CD14-positive monocyte (primary cell): ENCODE data around the gene SLAMF7. TPM values are rescaled to one million over a fixed set of nuclear protein-coding genes. Genes with fewer than 3 reads are reported as not detected.

ENCODE experiments used
- DNase-seq, 3 donors: peaks; one replicate each; pipeline ENCODE4 v3.0.0-alpha.2; 2011 to 2022
- H2AFZ ChIP-seq: 2 replicates; pipeline ENCODE4 v1.6.0; 2012; ENCODE audit warnings: mild to moderate bottlenecking, low read depth, low read length, inconsistent platforms; ENCODE audit not compliant: insufficient read depth, poor library complexity, severe bottlenecking
- H3K27ac ChIP-seq, 2 donors: 1 replicate in 1 of 2; 2 replicates in 1 of 2; pipeline ENCODE4 v1.5.1; 2012 to 2013; ENCODE audit warnings: low read length in 2 of 2, control low read depth in 1 of 2, inconsistent platforms in 1 of 2, low read depth in 1 of 2, mild to moderate bottlenecking in 1 of 2
- H3K27me3 ChIP-seq, 2 donors: one replicate each; pipeline versions ENCODE4 v1.6.0 to v1.6.1; 2011 to 2013; ENCODE audit warnings: low read length in 2 of 2; ENCODE audit not compliant: control insufficient read depth in 2 of 2, insufficient read depth in 2 of 2
- H3K36me3 ChIP-seq, 2 donors: replicated peaks in 1 of 2; 1 replicate in 1 of 2; 2 replicates in 1 of 2; pipeline versions ENCODE4 v1.5.1 to v1.6.1; 2012 to 2013; ENCODE audit warnings: low read length in 2 of 2, control low read depth in 1 of 2, inconsistent platforms in 1 of 2, mild to moderate bottlenecking in 1 of 2; ENCODE audit not compliant: insufficient read depth in 2 of 2, control insufficient read depth in 1 of 2
- H3K4me1 ChIP-seq, 2 donors: 1 replicate in 1 of 2; 2 replicates in 1 of 2; pipeline versions ENCODE4 v1.5.1 to v1.6.1; 2012 to 2013; ENCODE audit warnings: low read length in 2 of 2, control low read depth in 1 of 2, inconsistent platforms in 1 of 2, mild to moderate bottlenecking in 1 of 2, moderate library complexity in 1 of 2; ENCODE audit not compliant: insufficient read depth in 2 of 2, control insufficient read depth in 1 of 2
- H3K4me2 ChIP-seq: replicated peaks from 2 replicates; pipeline ENCODE3; 2012; ENCODE audit warnings: low read length, moderate library complexity, mild to moderate bottlenecking; ENCODE audit not compliant: poor library complexity, severe bottlenecking; ENCODE audit errors: extremely low read depth
- H3K4me3 ChIP-seq, 3 experiments: fragments of 200-600 bp in 1 of 3; sonication (generic) in 1 of 3; replicated peaks in 1 of 3; 1 replicate in 2 of 3; 2 replicates in 1 of 3; pipeline ENCODE4 v1.5.1; 2011 to 2013; ENCODE audit warnings: low read length in 3 of 3, mild to moderate bottlenecking in 3 of 3, control low read depth in 2 of 3, low read depth in 2 of 3, inconsistent platforms in 1 of 3, moderate library complexity in 1 of 3
- H3K79me2 ChIP-seq: 2 replicates; pipeline ENCODE4 v1.6.0; 2012; ENCODE audit warnings: mild to moderate bottlenecking, control low read depth, inconsistent platforms, low read length, moderate library complexity; ENCODE audit not compliant: insufficient read depth
- H3K9ac ChIP-seq: 2 replicates; pipeline ENCODE4 v1.6.0; 2017; ENCODE audit warnings: low read length, mild to moderate bottlenecking; ENCODE audit not compliant: insufficient read depth, poor library complexity, severe bottlenecking
- H3K9me3 ChIP-seq, 2 donors: replicated peaks in 1 of 2; 1 replicate in 1 of 2; 2 replicates in 1 of 2; pipeline versions ENCODE4 v1.5.1 to v1.6.1; 2012 to 2013; ENCODE audit warnings: low read length in 2 of 2, control low read depth in 1 of 2; ENCODE audit not compliant: control insufficient read depth in 1 of 2, insufficient read depth in 1 of 2
- H4K20me1 ChIP-seq: 2 replicates; pipeline ENCODE4 v1.6.0; 2012; ENCODE audit warnings: mild to moderate bottlenecking, low read length, control low read depth, moderate library complexity; ENCODE audit not compliant: insufficient read depth
- H3K27ac Mint-ChIP-seq, 7 donors: one replicate each; pipeline ENCODE4 v1.8.0; 2020; ENCODE audit warnings: mild to moderate bottlenecking in 7 of 7, mixed read lengths in 7 of 7, moderate library complexity in 6 of 7, inconsistent platforms in 2 of 7
- H3K27me3 Mint-ChIP-seq, 3 donors: one replicate each; pipeline ENCODE4 v1.8.0; 2021 to 2022; ENCODE audit warnings: low read depth in 3 of 3, mild to moderate bottlenecking in 3 of 3, mixed read lengths in 3 of 3, moderate library complexity in 3 of 3, inconsistent platforms in 1 of 3
- H3K36me3 Mint-ChIP-seq, 2 donors: one replicate each; pipeline ENCODE4 v1.8.0; 2020; ENCODE audit warnings: mixed read lengths in 2 of 2, inconsistent platforms in 1 of 2, mild to moderate bottlenecking in 1 of 2
- H3K4me1 Mint-ChIP-seq: one replicate; pipeline ENCODE4 v1.8.0; 2020; ENCODE audit warnings: mild to moderate bottlenecking, mixed read lengths
- H3K4me3 Mint-ChIP-seq, 2 donors: one replicate each; pipeline ENCODE4 v1.8.0; 2020; ENCODE audit warnings: mild to moderate bottlenecking in 2 of 2, mixed read lengths in 2 of 2, moderate library complexity in 1 of 2
- H3K9me3 Mint-ChIP-seq, 7 donors: one replicate each; pipeline ENCODE4 v1.8.0; 2020 to 2022; ENCODE audit warnings: mixed read lengths in 7 of 7, mild to moderate bottlenecking in 6 of 7, moderate library complexity in 6 of 7, inconsistent platforms in 2 of 7
- CTCF ChIP-seq: fragments of 200-600 bp; IDR thresholded peaks from one replicate; pipeline ENCODE4 v1.8.0; 2022; ENCODE audit warnings: antibody characterized with exemption, mild to moderate bottlenecking
- WGBS: methylation state at CpG from one replicate; pipeline ENCODE4 v1.1.5; 2013; ENCODE audit warnings: missing lambda C conversion rate; ENCODE audit not compliant: insufficient coverage; 5-methylcytosine and 5-hydroxymethylcytosine counted together
- intact Hi-C, 2 donors: fragments of 100-400 bp; cut with micrococcal nuclease; formaldehyde crosslinking; loops; one replicate each; pipeline versions ENCODE4 v1.15.0 to v1.15.1; 2023
- polyA plus RNA-seq, 3 donors: library from polyadenylated mRNA; depleted of rRNA in 1 of 3; unstranded in 2 of 3; stranded (reverse) in 1 of 3; fragments of 300-500 nt in 2 of 3; fragments of >200 nt in 1 of 3; fragmentation: Illumina TruSeq in 2 of 3; gene quantifications; 1 replicate in 2 of 3; 2 replicates in 1 of 3; pipeline ENCODE4 v1.2.3, GENCODE V29; 2012 to 2021

Gene SLAMF7
- polyA plus RNA-seq, 3 donors = 15.4 to 16.0 (median 15.8) TPM

- no peak overlapping the region for H3K4me3 Mint-ChIP-seq
- peaks cover 42% of the 10 kb centered on the region for H3K4me1 Mint-ChIP-seq
- Histone ChIP-seq H3K9me3 (peaks cover 5 to 8% of the 10 kb centered on the region in 2 donors), H3K27ac (peak overlapping the region in 1 of 2 donors; percentile 61), H3K79me2 (no peaks in the 10 kb centered on the region), H3K36me3 (no peaks in the 10 kb centered on the region), H3K4me3 (no peak overlapping the region), H3K4me1 (peaks cover 33 to 44% of the 10 kb centered on the region in 2 donors), H3K4me2 (peak overlapping the region; percentile 15), H3K9ac (no peak overlapping the region), H4K20me1 (no peaks in the 10 kb centered on the region), H2AFZ (no peak overlapping the region), H3K27me3 (no peaks in the 10 kb centered on the region)
- no peak for TF ChIP-seq CTCF
- peak overlapping the region in 5 of 7 donors; percentile 12 to 87 (median 33) for H3K27ac Mint-ChIP-seq
- intact Hi-C loops = no loop called here
- peaks cover 9 to 12% of the 10 kb centered on the region in 2 donors for H3K36me3 Mint-ChIP-seq
- peaks cover 4 to 21% (median 16%) of the 10 kb centered on the region in 7 donors for H3K9me3 Mint-ChIP-seq
- peaks cover 0 to 7% (median 3%) of the 10 kb centered on the region in 3 donors for H3K27me3 Mint-ChIP-seq
- no peak for DNase-seq
Measured at GRCh38 chr1:160734301-160734700, 4.7 kb upstream of the SLAMF7 start.

GRCh38 chr1:160738271-160738670, 776 bp upstream of the SLAMF7 start:
- Histone ChIP-seq H3K4me3 (no peak overlapping the region), H2AFZ (no peak overlapping the region), H3K79me2 (no peaks in the 10 kb centered on the region), H3K36me3 (no peaks in the 10 kb centered on the region), H4K20me1 (no peaks in the 10 kb centered on the region), H3K27ac (peak overlapping the region in 1 of 2 donors; percentile 72), H3K4me2 (no peak overlapping the region), H3K4me1 (peaks cover 55 to 64% of the 10 kb centered on the region in 2 donors), H3K9me3 (peaks cover 5 to 8% of the 10 kb centered on the region in 2 donors), H3K9ac (no peak overlapping the region), H3K27me3 (no peaks in the 10 kb centered on the region)
- WGBS = no CpG with 5 or more reads among the region's 2 CpGs
- no peak for DNase-seq
- H3K4me3 Mint-ChIP-seq = no peak overlapping the region
- peaks cover 9 to 10% of the 10 kb centered on the region in 2 donors for H3K36me3 Mint-ChIP-seq
- H3K4me1 Mint-ChIP-seq = peaks cover 56% of the 10 kb centered on the region
- peak overlapping the region in 3 of 7 donors; percentile 85 to 91 (median 88) for H3K27ac Mint-ChIP-seq
- no peak for TF ChIP-seq CTCF
- H3K9me3 Mint-ChIP-seq = peaks cover 4 to 21% (median 16%) of the 10 kb centered on the region in 7 donors
- intact Hi-C loops = no loop called here
- peaks cover 0 to 7% (median 3%) of the 10 kb centered on the region in 3 donors for H3K27me3 Mint-ChIP-seq
